IMR-90 (cell line): Measurements from ENCODE around the gene C12orf57. TPM values are rescaled to one million over a fixed set of nuclear protein-coding genes. Genes with fewer than 3 reads are reported as not detected.

Experiments used
- ATAC-seq: fragments of 200-7000 bp; cut with Tn5 transposase; 2 replicates; pipeline ENCODE4 v1.9.1; 2020; ENCODE audit warnings: low read depth, mild to moderate bottlenecking, moderate library complexity
- BruUV-seq: library from RNA; stranded (reverse); fragments of 400-500 nt; replicated peaks from 2 replicates; lab custom pipeline; 2021; lab: Mats Ljungman, UMichigan
- CTCF ChIA-PET: fragments of 300-600 bp; formaldehyde crosslinking; extraction: SDS; loops from one replicate; lab custom pipeline; 2021; ENCODE audit warnings: antibody characterized with exemption; lab: Yijun Ruan, JAX
- POLR2A ChIA-PET: fragments of 300-600 bp; sonication (Branson Sonifier 250); formaldehyde crosslinking; loops from one replicate; lab custom pipeline; 2022; ENCODE audit warnings: antibody characterized with exemption; ENCODE audit not compliant: unreplicated experiment; lab: Charles Lee
- DNase-seq: peaks from one replicate; pipeline ENCODE4 v3.0.0; 2013
- H2AFZ ChIP-seq: replicated peaks from 2 replicates; pipeline ENCODE3; 2013; ENCODE audit warnings: low read length, mild to moderate bottlenecking; ENCODE audit not compliant: poor library complexity
- H2AK5ac ChIP-seq: 2 replicates; pipeline ENCODE4 v1.6.1; 2013; ENCODE audit warnings: low read depth, low read length, inconsistent platforms
- H2AK9ac ChIP-seq: replicated peaks from 2 replicates; pipeline ENCODE3; 2013; ENCODE audit warnings: mild to moderate bottlenecking, low read depth, low read length, moderate library complexity; ENCODE audit not compliant: poor library complexity
- H2BK120ac ChIP-seq: 2 replicates; pipeline ENCODE4 v1.6.1; 2013; ENCODE audit warnings: low read depth, low read length, inconsistent platforms
- H2BK15ac ChIP-seq: 3 replicates; pipeline ENCODE4 v1.6.1; 2013; ENCODE audit warnings: low read depth, low read length, inconsistent platforms
- H2BK20ac ChIP-seq: 2 replicates; pipeline ENCODE4 v1.6.1; 2013; ENCODE audit warnings: low read depth, mild to moderate bottlenecking, inconsistent platforms, low read length, moderate library complexity
- H2BK5ac ChIP-seq: 2 replicates; pipeline ENCODE4 v1.6.1; 2013; ENCODE audit warnings: mild to moderate bottlenecking, low read depth, low read length, inconsistent platforms; ENCODE audit not compliant: poor library complexity, severe bottlenecking
- H3K14ac ChIP-seq: replicated peaks from 2 replicates; pipeline ENCODE4 v1.6.1; 2013; ENCODE audit warnings: low read depth, low read length, inconsistent platforms
- H3K18ac ChIP-seq: 2 replicates; pipeline ENCODE4 v1.6.1; 2013; ENCODE audit warnings: low read depth, low read length, control low read depth
- H3K23ac ChIP-seq: 2 replicates; pipeline ENCODE4 v1.6.1; 2013; ENCODE audit warnings: low read depth, low read length, inconsistent platforms
- H3K27ac ChIP-seq: 2 replicates; pipeline ENCODE4 v1.5.1; 2013; ENCODE audit warnings: mild to moderate bottlenecking, control low read depth, low read length; ENCODE audit not compliant: insufficient read depth
- H3K27me3 ChIP-seq: 2 replicates; pipeline ENCODE4 v1.6.1; 2013; ENCODE audit warnings: low read length; ENCODE audit not compliant: control insufficient read depth, insufficient read depth
- H3K36me3 ChIP-seq: 2 replicates; pipeline ENCODE4 v1.6.1; 2013; ENCODE audit warnings: low read length, mixed read lengths; ENCODE audit not compliant: control insufficient read depth, insufficient read depth
- H3K4ac ChIP-seq: 2 replicates; pipeline ENCODE4 v1.6.1; 2013; ENCODE audit warnings: low read depth, low read length, inconsistent platforms
- H3K4me1 ChIP-seq: 2 replicates; pipeline ENCODE4 v1.6.1; 2013; ENCODE audit warnings: low read length, mixed read lengths; ENCODE audit not compliant: control insufficient read depth, insufficient read depth
- H3K4me2 ChIP-seq: 2 replicates; pipeline ENCODE4 v1.6.1; 2013; ENCODE audit warnings: low read depth, mild to moderate bottlenecking, control low read depth, low read length, moderate library complexity
- H3K4me3 ChIP-seq: 2 replicates; pipeline ENCODE4 v1.5.1; 2013; ENCODE audit warnings: low read depth, mild to moderate bottlenecking, control low read depth, low read length, moderate library complexity; ENCODE audit not compliant: insufficient read depth
- H3K56ac ChIP-seq: 2 replicates; pipeline ENCODE4 v1.6.1; 2013; ENCODE audit warnings: low read length, inconsistent platforms; ENCODE audit not compliant: insufficient read depth; ENCODE audit errors: extremely low read depth
- H3K79me1 ChIP-seq, 2 experiments: 2 replicates each; pipeline ENCODE4 v1.6.1; 2013; ENCODE audit warnings: low read length in 2 of 2, inconsistent platforms in 1 of 2, low read depth in 1 of 2
- H3K9ac ChIP-seq: 2 replicates; pipeline ENCODE4 v1.6.1; 2013; ENCODE audit warnings: low read depth, low read length, control low read depth
- H3K9me1 ChIP-seq: 2 replicates; pipeline ENCODE4 v1.6.1; 2013; ENCODE audit warnings: low read length, inconsistent platforms; ENCODE audit not compliant: insufficient read depth
- H3K9me3 ChIP-seq: 2 replicates; pipeline ENCODE4 v1.6.1; 2013; ENCODE audit warnings: low read length; ENCODE audit not compliant: control insufficient read depth, insufficient read depth
- H4K20me1 ChIP-seq: 2 replicates; pipeline ENCODE4 v1.6.1; 2013; ENCODE audit warnings: low read length, inconsistent platforms; ENCODE audit not compliant: insufficient read depth
- H4K5ac ChIP-seq: 2 replicates; pipeline ENCODE4 v1.6.1; 2013; ENCODE audit warnings: mild to moderate bottlenecking, low read depth, low read length, control low read depth
- H4K8ac ChIP-seq, 2 experiments: 2 replicates each; pipeline ENCODE4 v1.6.1; 2013; ENCODE audit warnings: low read depth in 2 of 2, low read length in 2 of 2, control low read depth in 1 of 2, inconsistent platforms in 1 of 2
- H4K91ac ChIP-seq: 2 replicates; pipeline ENCODE4 v1.6.1; 2013; ENCODE audit warnings: low read depth, low read length, inconsistent platforms; ENCODE audit not compliant: insufficient read depth
- BHLHE40 ChIP-seq: fragments of 150-350 bp; IDR thresholded peaks from 2 replicates; pipeline ENCODE4 v1.6.1; 2016; ENCODE audit warnings: mild to moderate bottlenecking, low read depth, low read length
- FOS ChIP-seq: fragments of 150-350 bp; IDR thresholded peaks from 2 replicates; pipeline ENCODE4 v1.6.1; 2016; ENCODE audit warnings: low read depth, low read length
- MAZ ChIP-seq: IDR thresholded peaks from 2 replicates; pipeline ENCODE4 v1.6.1; 2012; ENCODE audit warnings: low read depth, mild to moderate bottlenecking, low read length, improper control_type of control experiment, moderate library complexity, borderline replicate concordance
- RCOR1 ChIP-seq: IDR thresholded peaks from 2 replicates; pipeline ENCODE4 v1.6.1; 2012; ENCODE audit warnings: mild to moderate bottlenecking, low read length, improper control_type of control experiment; ENCODE audit not compliant: insufficient replicate concordance
- WGBS, 2 experiments: methylation state at CpG; one replicate each; pipeline versions ENCODE4 v1.1.5 to v1.1.7; 2013; ENCODE audit warnings: missing lambda C conversion rate in 2 of 2; ENCODE audit not compliant: insufficient read length in 1 of 2; ENCODE audit errors: extremely low coverage in 2 of 2; 5-methylcytosine and 5-hydroxymethylcytosine counted together
- dilution Hi-C: fragments of 300-500 bp; cut with HindIII; formaldehyde crosslinking; loops from one replicate; pipeline ENCODE4 v1.14.3; 2018; ENCODE audit warnings: low sequenced_read_pairs; ENCODE audit not compliant: unreplicated experiment
- in situ Hi-C: fragments of 300-500 bp; cut with MboI; formaldehyde crosslinking; loops from 3 replicates; pipeline ENCODE4 v1.14.3; 2019; ENCODE audit warnings: low sequenced_read_pairs, inconsistent platforms, mixed read lengths
- intact Hi-C: fragments of 100-400 bp; cut with micrococcal nuclease; formaldehyde crosslinking; loops from 2 replicates; pipeline ENCODE4 v1.10.0; 2022
- polyA plus RNA-seq, 3 experiments: library from polyadenylated mRNA; depleted of rRNA; stranded (reverse); fragments of >200 nt; gene quantifications; 2 replicates each; pipeline ENCODE4 v1.2.3, GENCODE V29; 2012; ENCODE audit warnings: low replicate concordance in 1 of 3
- total RNA-seq: library from RNA; depleted of rRNA; stranded (reverse); fragments of >200 nt; gene quantifications from 2 replicates; pipeline ENCODE4 v1.2.3, GENCODE V29; 2012

The C12orf57 gene
- total and polyA plus RNA-seq, 2 of the 4 experiments (the other 2 are of a cell fraction), result 238 to 530 TPM

DNA sequence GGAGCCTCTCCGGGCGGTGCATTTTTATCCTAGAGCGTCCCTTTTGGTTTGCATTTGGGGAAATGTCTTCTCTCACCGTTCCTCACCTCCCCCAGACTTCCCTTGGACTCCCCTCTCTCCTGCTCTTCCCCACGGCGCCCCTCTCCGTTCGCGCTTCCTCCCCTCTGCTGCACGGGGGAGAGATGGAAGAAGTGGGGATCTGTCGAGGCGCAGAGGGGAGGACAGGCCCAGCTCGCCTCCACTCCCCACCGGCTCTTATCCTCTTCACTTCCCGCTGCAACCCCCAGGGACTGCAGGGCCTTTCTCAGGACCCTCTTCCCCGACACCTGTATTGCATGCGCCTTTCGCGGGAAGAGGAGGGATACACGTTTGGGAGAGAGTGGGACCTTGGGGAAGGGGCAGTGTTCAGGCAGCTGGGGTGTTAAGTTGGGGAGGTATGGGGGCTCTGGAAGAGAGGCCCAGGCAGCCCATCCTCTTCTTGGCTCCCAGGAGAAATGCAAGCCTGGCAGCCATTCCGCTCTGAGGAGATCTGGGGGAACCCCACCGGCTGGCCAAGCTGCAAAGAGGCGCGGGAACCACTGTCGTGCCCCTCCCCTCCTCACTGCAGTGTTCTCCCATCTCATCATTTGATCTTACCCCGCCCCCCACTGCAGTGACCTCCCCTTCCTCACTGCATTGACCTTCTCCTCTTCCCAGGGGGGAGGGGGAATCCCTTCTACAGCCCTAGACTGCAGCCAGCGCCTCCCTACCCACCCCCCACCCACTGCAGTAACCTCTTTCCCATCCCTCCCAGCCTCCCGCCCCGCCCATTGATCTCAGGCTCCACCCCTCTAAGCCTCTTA lies 28.7 kb upstream of the C12orf57 start:
- Histone ChIP-seq H3K4me1 (peaks cover 24% of the 10 kb centered on the region), H3K36me3 (peaks cover 29% of the 10 kb centered on the region), H3K56ac (no peak overlapping the region), H3K9me3 (no peaks in the 10 kb centered on the region), H3K9ac (peak overlapping the region; percentile 64), H3K23ac (peak overlapping the region; percentile 77; the same call in 1 of the 2 replicates), H3K27me3 (no peaks in the 10 kb centered on the region), H3K27ac (peak overlapping the region; percentile 63; the same call in 1 of the 2 replicates), H2AFZ (peak overlapping the region; percentile 89), H2BK20ac (no peak overlapping the region), H4K5ac (0 out of 2 replicates have a peak overlapping the region, but pooled peaks have one; percentile 7), H2BK15ac (no peak overlapping the region), H3K79me1 (peaks cover 37 to 41% of the 10 kb centered on the region in 2 experiments), H3K9me1 (peaks cover 8% of the 10 kb centered on the region; the same call in 1 of the 2 replicates), H2AK5ac (peak overlapping the region; percentile 61), H4K20me1 (0 out of 2 replicates have a peak, but pooled peaks cover 6% of the 10 kb centered on the region), H2BK120ac (no peak overlapping the region), H3K4me3 (peak overlapping the region; percentile 90), H2BK5ac (peak overlapping the region; percentile 64), H4K91ac (peak overlapping the region; percentile 39; the same call in 1 of the 2 replicates), H3K4ac (peak overlapping the region; percentile 50), H4K8ac (peak overlapping the region; percentile 20 to 100; a peak in 2 of 4 replicates), H3K18ac (peak overlapping the region; percentile 13; the same call in 1 of the 2 replicates), H3K14ac (peak overlapping the region; percentile 69), H3K4me2 (peak overlapping the region; percentile 96), H2AK9ac (peak overlapping the region; percentile 93)
- no TSS peak for BruUV-seq
- dilution Hi-C loops (no loop called here), in situ Hi-C loops (no loop called here), intact Hi-C loops (no loop called here)
- ChIA-PET POLR2A (no interaction called here), CTCF (interaction anchor here (2.1 kb wide), 1 partner anchor 9 kb away, joined by 7 read pairs; no protein-coding TSS in a partner anchor)
- DNase-seq (no peak), ATAC-seq (peak; percentile 6)
- WGBS, 2 experiments, result 0% methylated on average over 2 of the region's 29 CpGs; no CpG with 5 or more reads in 1 of the 2 experiments
- TF ChIP-seq BHLHE40, result no peak
- peak; percentile 2 for TF ChIP-seq RCOR1
- TF ChIP-seq FOS, result no peak
- TF ChIP-seq MAZ, result no peak
